PC-9 (cell line): ENCODE data around the gene PPM1B. TPM values are rescaled to one million over a fixed set of nuclear protein-coding genes. Genes with fewer than 3 reads are reported as not detected.

Experiments
- BruUV-seq: library from RNA; stranded (reverse); fragments of 400-500 nt; replicated peaks from 2 replicates; lab custom pipeline; 2021; lab: Mats Ljungman, UMichigan
- CTCF ChIA-PET: fragments of 300-600 bp; sonication (Branson Sonifier 250); formaldehyde crosslinking; loops from one replicate; lab custom pipeline; 2022; ENCODE audit warnings: antibody characterized with exemption; lab: Charles Lee
- POLR2A ChIA-PET: fragments of 300-600 bp; sonication (Branson Sonifier 250); formaldehyde crosslinking; loops from one replicate; lab custom pipeline; 2022; ENCODE audit warnings: antibody characterized with exemption; ENCODE audit not compliant: unreplicated experiment; lab: Charles Lee
- DNase-seq, 2 experiments: peaks; one replicate each; pipeline versions ENCODE4 v3.0.0 to v3.0.0-alpha.2; 2015 to 2022; ENCODE audit warnings: mixed read lengths in 1 of 2
- H2AFZ ChIP-seq: fragments of 200-600 bp; sonication (generic); 2 replicates; pipeline ENCODE4 v1.8.1; 2017; ENCODE audit warnings: antibody characterized with exemption
- H3F3A ChIP-seq: fragments of 200-600 bp; sonication (generic); 2 replicates; pipeline ENCODE4 v1.8.1; 2017; ENCODE audit warnings: antibody characterized with exemption, mild to moderate bottlenecking, low read depth; ENCODE audit not compliant: insufficient read depth
- H3K27ac ChIP-seq: fragments of 200-600 bp; sonication (generic); 2 replicates; pipeline ENCODE4 v1.6.1; 2016; ENCODE audit warnings: mixed run types
- H3K27me3 ChIP-seq: fragments of 200-600 bp; sonication (generic); 2 replicates; pipeline ENCODE4 v1.6.1; 2016; ENCODE audit warnings: low read depth, mixed run types; ENCODE audit not compliant: insufficient read depth
- H3K36me3 ChIP-seq: fragments of 200-600 bp; sonication (generic); 2 replicates; pipeline ENCODE4 v1.6.1; 2016; ENCODE audit warnings: low read depth, mixed run types
- H3K4me1 ChIP-seq: fragments of 200-600 bp; sonication (generic); replicated peaks from 2 replicates; pipeline ENCODE4 v1.6.1; 2016; ENCODE audit warnings: mixed run types; ENCODE audit not compliant: insufficient read depth
- H3K4me2 ChIP-seq: fragments of 200-600 bp; sonication (generic); 2 replicates; pipeline ENCODE4 v1.6.1; 2017; ENCODE audit warnings: mixed run types
- H3K4me3 ChIP-seq: fragments of 200-600 bp; sonication (generic); 2 replicates; pipeline ENCODE4 v1.6.1; 2016; ENCODE audit warnings: mixed run types
- H3K79me2 ChIP-seq: fragments of 200-600 bp; sonication (generic); 2 replicates; pipeline ENCODE4 v1.6.1; 2017; ENCODE audit warnings: low read depth, mixed run types
- H3K9me2 ChIP-seq: fragments of 200-600 bp; sonication (generic); 2 replicates; pipeline ENCODE4 v1.8.1; 2017; ENCODE audit warnings: mild to moderate bottlenecking; ENCODE audit not compliant: insufficient read depth
- H3K9me3 ChIP-seq: fragments of 200-600 bp; sonication (generic); 2 replicates; pipeline ENCODE4 v1.8.1; 2016; ENCODE audit warnings: low read depth; ENCODE audit not compliant: insufficient read depth
- H4K20me1 ChIP-seq: fragments of 200-600 bp; sonication (generic); 2 replicates; pipeline ENCODE4 v1.8.1; 2017; ENCODE audit not compliant: insufficient read depth
- EZH2 ChIP-seq: fragments of 200-600 bp; sonication (generic); IDR thresholded peaks from 2 replicates; pipeline ENCODE4 v1.8.0; 2017; ENCODE audit warnings: antibody characterized with exemption, low read depth
- intact Hi-C: fragments of 100-400 bp; cut with micrococcal nuclease; formaldehyde crosslinking; loops from one replicate; pipeline ENCODE4 v1.10.0; 2022; ENCODE audit not compliant: unreplicated experiment
- total RNA-seq: library from RNA; stranded (reverse); gene quantifications from 2 replicates; pipeline ENCODE4 v1.2.3, GENCODE V29; 2021
- TF ChIP-seq, protein P1 (sequence below): fragments of 200-600 bp; sonication (generic); conservative IDR thresholded peaks from 2 replicates; pipeline ENCODE4 v1.6.1; 2017; ENCODE audit warnings: mixed run types, antibody characterized with exemption, mild to moderate bottlenecking, moderate library complexity

PPM1B gene
- total RNA-seq, 1 experiment from 2014 or later: 45.0 TPM

DNA sequence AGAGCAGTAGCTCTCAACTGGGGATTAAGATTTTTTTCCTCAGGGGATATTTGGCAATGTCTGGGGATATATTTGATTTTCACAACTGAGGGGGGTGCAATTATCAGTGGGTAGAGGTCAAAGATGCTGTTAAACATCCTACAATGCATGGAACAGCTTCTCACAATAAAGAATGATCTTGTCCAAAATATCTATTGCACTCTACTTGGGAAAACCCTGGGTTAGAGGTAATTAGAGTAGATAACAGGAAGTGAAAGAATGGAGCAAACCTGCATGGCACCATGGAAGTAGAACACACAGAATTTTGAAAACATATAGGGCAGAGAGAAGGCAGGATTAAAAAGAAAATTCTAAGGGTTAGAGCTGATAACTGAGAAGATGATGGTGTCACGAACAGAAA lies 26.4 kb upstream of the PPM1B start:
- Histone ChIP-seq H3K9me2 (no peaks in the 10 kb centered on the region), H3K27ac (no peak overlapping the region), H3K36me3 (no peaks in the 10 kb centered on the region), H3K27me3 (no peaks in the 10 kb centered on the region), H3K79me2 (no peaks in the 10 kb centered on the region), H3K4me3 (no peak overlapping the region), H2AFZ (no peak overlapping the region), H3K4me2 (no peak overlapping the region), H3K9me3 (no peaks in the 10 kb centered on the region), H4K20me1 (no peaks in the 10 kb centered on the region), H3F3A (no peaks in the 10 kb centered on the region), H3K4me1 (no peaks in the 10 kb centered on the region)
- TF ChIP-seq, protein P1, sequence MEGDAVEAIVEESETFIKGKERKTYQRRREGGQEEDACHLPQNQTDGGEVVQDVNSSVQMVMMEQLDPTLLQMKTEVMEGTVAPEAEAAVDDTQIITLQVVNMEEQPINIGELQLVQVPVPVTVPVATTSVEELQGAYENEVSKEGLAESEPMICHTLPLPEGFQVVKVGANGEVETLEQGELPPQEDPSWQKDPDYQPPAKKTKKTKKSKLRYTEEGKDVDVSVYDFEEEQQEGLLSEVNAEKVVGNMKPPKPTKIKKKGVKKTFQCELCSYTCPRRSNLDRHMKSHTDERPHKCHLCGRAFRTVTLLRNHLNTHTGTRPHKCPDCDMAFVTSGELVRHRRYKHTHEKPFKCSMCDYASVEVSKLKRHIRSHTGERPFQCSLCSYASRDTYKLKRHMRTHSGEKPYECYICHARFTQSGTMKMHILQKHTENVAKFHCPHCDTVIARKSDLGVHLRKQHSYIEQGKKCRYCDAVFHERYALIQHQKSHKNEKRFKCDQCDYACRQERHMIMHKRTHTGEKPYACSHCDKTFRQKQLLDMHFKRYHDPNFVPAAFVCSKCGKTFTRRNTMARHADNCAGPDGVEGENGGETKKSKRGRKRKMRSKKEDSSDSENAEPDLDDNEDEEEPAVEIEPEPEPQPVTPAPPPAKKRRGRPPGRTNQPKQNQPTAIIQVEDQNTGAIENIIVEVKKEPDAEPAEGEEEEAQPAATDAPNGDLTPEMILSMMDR: no peak
- no peak for TF ChIP-seq EZH2
- POLR2A ChIA-PET: no interaction called here
- CTCF ChIA-PET: no interaction called here
- no peak for DNase-seq
- intact Hi-C loops: no loop called here
- no TSS peak for BruUV-seq

DNA sequence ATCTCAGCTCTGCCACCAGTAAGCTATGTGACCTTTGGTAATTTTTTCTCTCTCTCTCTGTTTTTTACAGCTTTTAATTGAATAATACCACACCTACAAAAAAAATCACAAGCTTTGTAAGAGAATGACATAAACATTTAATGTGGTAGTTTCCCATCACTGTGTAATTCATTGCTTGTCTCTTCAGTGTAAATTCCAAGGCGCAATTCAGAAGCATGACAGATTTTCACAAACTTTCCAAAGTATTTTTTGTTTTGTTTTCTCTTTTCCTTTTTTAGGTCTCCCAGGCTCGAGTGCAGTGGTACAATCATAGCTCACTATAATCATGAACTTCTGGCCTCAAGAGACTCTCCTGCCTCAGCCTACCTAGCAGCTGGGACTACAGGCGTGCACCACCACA lies 25.0 kb upstream of the PPM1B start:
- no peak for DNase-seq
- BruUV-seq: no TSS peak
- no peaks in the 10 kb centered on the region for H4K20me1 ChIP-seq
- no peaks in the 10 kb centered on the region for H3K36me3 ChIP-seq
- H3K9me3 ChIP-seq: no peaks in the 10 kb centered on the region
- H3K27ac ChIP-seq: no peak overlapping the region
- no peaks in the 10 kb centered on the region for H3K4me1 ChIP-seq
- no peak overlapping the region for H3K4me3 ChIP-seq
- ChIA-PET POLR2A (interaction anchor here (0.6 kb wide), 1 partner anchor 388 kb away, joined by 5 read pairs; no protein-coding TSS in a partner anchor), CTCF (no interaction called here)
- H3K79me2 ChIP-seq: no peaks in the 10 kb centered on the region
- TF ChIP-seq EZH2: no peak
- TF ChIP-seq, protein P1: no peak
- no peak overlapping the region for H3K4me2 ChIP-seq
- H3K27me3 ChIP-seq: no peaks in the 10 kb centered on the region
- H3F3A ChIP-seq: no peaks in the 10 kb centered on the region
- no peaks in the 10 kb centered on the region for H3K9me2 ChIP-seq
- no peak overlapping the region for H2AFZ ChIP-seq
- intact Hi-C loops: no loop called here

DNA sequence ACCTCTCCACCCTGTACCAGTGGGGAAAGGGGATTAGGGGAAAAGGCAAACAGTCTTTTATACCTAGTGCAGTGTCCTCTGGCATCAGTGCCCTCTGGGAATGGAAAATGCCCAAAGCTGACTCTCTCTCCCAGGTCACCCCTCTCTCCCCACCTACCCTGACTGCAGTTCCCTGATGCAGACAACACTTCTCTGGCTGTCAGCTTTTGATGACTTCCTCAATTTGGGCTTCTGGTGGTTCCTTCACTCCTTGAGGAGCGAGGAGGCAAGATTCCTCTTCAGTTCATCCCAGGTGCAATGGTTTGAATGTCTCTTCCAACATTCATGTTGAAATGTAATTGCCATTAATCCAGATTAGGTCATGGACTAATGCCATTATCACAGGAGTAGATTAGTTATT lies 19.7 kb upstream of the PPM1B start:
- DNase-seq: no peak
- POLR2A ChIA-PET: no interaction called here

More for the DNA sequence above, 19.7 kb upstream of the PPM1B start:
- no TSS peak for BruUV-seq
- Histone ChIP-seq H3K36me3 (no peaks in the 10 kb centered on the region), H4K20me1 (no peaks in the 10 kb centered on the region), H3F3A (no peaks in the 10 kb centered on the region), H3K27ac (no peak overlapping the region), H3K79me2 (no peaks in the 10 kb centered on the region), H3K4me3 (no peak overlapping the region), H3K27me3 (no peaks in the 10 kb centered on the region), H3K4me2 (no peak overlapping the region), H3K9me3 (no peaks in the 10 kb centered on the region; the same call in 1 of the 2 replicates), H2AFZ (no peak overlapping the region), H3K4me1 (no peaks in the 10 kb centered on the region), H3K9me2 (no peaks in the 10 kb centered on the region)
- intact Hi-C loops: no loop called here
- no peak for TF ChIP-seq EZH2
- TF ChIP-seq, protein P1: no peak
- CTCF ChIA-PET: no interaction called here
